Transverse colon (tissue), 4 donors: ENCODE results near the gene STAT5A. TPM values are rescaled to one million over a fixed set of nuclear protein-coding genes. Genes with fewer than 3 reads are reported as not detected.
"Not testable (repeated sequence)": the region's sequence is repeated elsewhere in the genome, so short reads cannot be mapped to it uniquely, and the experiment has no call there.

Experiments
- DNase-seq: peaks from one replicate; pipeline ENCODE4 v3.0.0-alpha.2; 2019
- H3K27ac ChIP-seq, 4 donors: fragments of 200-600 bp; sonication (generic); 2 replicates each; pipeline ENCODE4 v1.5.1; 2016 to 2018; ENCODE audit warnings: inconsistent platforms in 4 of 4
- H3K27me3 ChIP-seq: fragments of 200-600 bp; sonication (generic); 2 replicates; pipeline ENCODE4 v1.5.1; 2017; ENCODE audit warnings: inconsistent platforms
- H3K36me3 ChIP-seq, 4 donors: fragments of 200-600 bp; sonication (generic); 2 replicates each; pipeline ENCODE4 v1.5.1; 2017 to 2019; ENCODE audit warnings: inconsistent platforms in 4 of 4
- H3K4me1 ChIP-seq, 4 donors: fragments of 200-600 bp; sonication (generic); 2 replicates each; pipeline ENCODE4 v1.5.1; 2017 to 2020; ENCODE audit warnings: inconsistent platforms in 4 of 4
- H3K4me3 ChIP-seq, 4 donors: fragments of 200-600 bp; sonication (generic); 1 replicate in 1 of 4; 2 replicates in 3 of 4; pipeline versions ENCODE4 v1.5.1 to v1.6.1; 2017 to 2019; ENCODE audit warnings: inconsistent platforms in 4 of 4
- H3K9me3 ChIP-seq, 2 donors: fragments of 200-600 bp; sonication (generic); 2 replicates each; pipeline ENCODE4 v1.5.1; 2017 to 2019; ENCODE audit warnings: inconsistent platforms in 2 of 2
- EP300 ChIP-seq: sonication (generic); formaldehyde crosslinking; IDR thresholded peaks from one replicate; pipeline ENCODE4 v1.6.1; 2017; ENCODE audit warnings: antibody characterized with exemption, low read depth
- POLR2A ChIP-seq: fragments of 450-650 bp; IDR thresholded peaks from one replicate; pipeline ENCODE4 v1.6.1; 2016; ENCODE audit warnings: antibody characterized with exemption, mild to moderate bottlenecking, moderate library complexity
- POLR2AphosphoS5 ChIP-seq, 3 donors: sonication (generic); formaldehyde crosslinking; IDR thresholded peaks; one replicate each; pipeline ENCODE4 v1.6.1; 2016; ENCODE audit warnings: antibody characterized with exemption in 3 of 3
- WGBS, 2 donors: methylation state at CpG; one replicate each; pipeline ENCODE4 v1.1.5; 2018; ENCODE audit warnings: low coverage in 1 of 2; 5-methylcytosine and 5-hydroxymethylcytosine counted together
- in situ Hi-C, 4 donors: fragments of 200-750 bp; cut with MboI; loops; one replicate each; pipeline versions ENCODE4 v1.15.0 to v1.15.1; 2017; ENCODE audit warnings: low sequenced_read_pairs in 3 of 4, low pct_ligation_motif_present in 1 of 4, low pct_unique_long_range_greater_than_20kb in 1 of 4
- intact Hi-C: fragments of 100-400 bp; cut with DNase I; formaldehyde crosslinking; loops from one replicate; pipeline ENCODE4 v1.15.1; 2023; ENCODE audit warnings: low total_unique reads
- total RNA-seq, 4 donors: library from RNA; depleted of rRNA; stranded (reverse); fragments of >200 nt; gene quantifications; one replicate each; pipeline ENCODE4 v1.1.0, GENCODE V29; 2016
- TF ChIP-seq, protein P1 (sequence below), 5 experiments: fragments of 200-600 bp in 3 of 5; fragments of 450-650 bp in 2 of 5; sonication (generic) in 3 of 5; IDR thresholded peaks; 1 replicate in 2 of 5; 2 replicates in 3 of 5; pipeline ENCODE4 v1.5.1; 2016 to 2017; ENCODE audit warnings: antibody characterized with exemption in 5 of 5, inconsistent platforms in 3 of 5, mild to moderate bottlenecking in 2 of 5, moderate library complexity in 1 of 5

Gene STAT5A
- total RNA-seq, 4 donors from 2014 or later: 36.2 to 93.7 (median 50.3) TPM

DNA sequence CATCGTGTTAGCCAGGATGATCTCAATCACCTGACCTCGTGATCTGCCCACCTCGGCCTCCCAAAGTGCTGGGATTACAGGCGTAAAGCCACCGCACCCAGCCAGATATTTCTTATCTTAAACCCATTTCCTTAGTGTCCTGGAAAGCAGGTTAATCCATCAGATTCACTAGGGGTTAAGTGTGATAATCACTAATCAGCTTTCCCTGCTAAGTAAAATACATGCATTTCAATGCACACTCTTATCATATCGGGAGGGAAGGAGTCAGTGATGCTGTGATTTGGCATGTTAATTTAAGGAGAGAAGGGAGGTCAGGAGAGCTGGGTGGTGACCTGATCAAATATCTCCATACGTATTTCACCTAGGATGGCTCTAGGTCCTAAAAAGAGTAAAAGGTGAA is 70.8 kb downstream of the STAT5A start:
- no peaks in the 10 kb centered on the region for H3K27me3 ChIP-seq
- no peaks in the 10 kb centered on the region for H3K36me3 ChIP-seq
- no peak overlapping the region for H3K27ac ChIP-seq
- no peak overlapping the region for H3K4me3 ChIP-seq
- no peaks in the 10 kb centered on the region for H3K9me3 ChIP-seq
- TF ChIP-seq POLR2A (no peak), POLR2AphosphoS5 (IDR thresholded peaks at IDR 0.05) (no peak), EP300 (no peak)
- TF ChIP-seq, protein P1, sequence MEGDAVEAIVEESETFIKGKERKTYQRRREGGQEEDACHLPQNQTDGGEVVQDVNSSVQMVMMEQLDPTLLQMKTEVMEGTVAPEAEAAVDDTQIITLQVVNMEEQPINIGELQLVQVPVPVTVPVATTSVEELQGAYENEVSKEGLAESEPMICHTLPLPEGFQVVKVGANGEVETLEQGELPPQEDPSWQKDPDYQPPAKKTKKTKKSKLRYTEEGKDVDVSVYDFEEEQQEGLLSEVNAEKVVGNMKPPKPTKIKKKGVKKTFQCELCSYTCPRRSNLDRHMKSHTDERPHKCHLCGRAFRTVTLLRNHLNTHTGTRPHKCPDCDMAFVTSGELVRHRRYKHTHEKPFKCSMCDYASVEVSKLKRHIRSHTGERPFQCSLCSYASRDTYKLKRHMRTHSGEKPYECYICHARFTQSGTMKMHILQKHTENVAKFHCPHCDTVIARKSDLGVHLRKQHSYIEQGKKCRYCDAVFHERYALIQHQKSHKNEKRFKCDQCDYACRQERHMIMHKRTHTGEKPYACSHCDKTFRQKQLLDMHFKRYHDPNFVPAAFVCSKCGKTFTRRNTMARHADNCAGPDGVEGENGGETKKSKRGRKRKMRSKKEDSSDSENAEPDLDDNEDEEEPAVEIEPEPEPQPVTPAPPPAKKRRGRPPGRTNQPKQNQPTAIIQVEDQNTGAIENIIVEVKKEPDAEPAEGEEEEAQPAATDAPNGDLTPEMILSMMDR (IDR thresholded peaks at IDR 0.05): no peak
- in situ Hi-C loops (no loop called here), intact Hi-C loops (loop anchor here (5.0 kb wide), 1 partner anchor 693 kb away; no protein-coding TSS in a partner anchor)
- no peak for DNase-seq
- WGBS, 2 donors: 87 to 90% methylated on average over 4 to 7 of the region's 7 CpGs
- H3K4me1 ChIP-seq: peaks cover 13 to 56% (median 27%) of the 10 kb centered on the region in 4 donors

- 97% methylated on average over 2 of the region's 2 CpGs; no CpG with 5 or more reads in 1 of the 2 donors for WGBS, 2 donors
- DNase-seq, H3K36me3 ChIP-seq, H3K27me3 ChIP-seq, H3K9me3 ChIP-seq, H3K27ac ChIP-seq, in situ Hi-C loops, intact Hi-C loops, H3K4me3 ChIP-seq: not testable (repeated sequence)
- peaks cover 18 to 65% (median 22%) of the 10 kb centered on the region in 4 donors for H3K4me1 ChIP-seq
Measured at GRCh38 chr17:42360388-42360787, 72.1 kb downstream of the STAT5A start.

Other genes with a start within 250 kb of the STAT5A start
- 1 to 10 TPM in 2 of 4 donors, under 1 TPM in 1, not detected in 1; 0.37 to 4.1 (median 3.7) TPM for gene C17orf113, start 237.9 kb upstream of the STAT5A start, total RNA-seq
- gene ZNF385C, start 190.0 kb upstream of the STAT5A start, total RNA-seq: under 1 TPM in 2 of 4 donors, not detected in 2; 0.27 to 0.48 TPM
- 10 to 100 TPM in 3 of 4 donors, 1 to 10 TPM in 1; 4.6 to 14.6 (median 12.8) TPM for gene DHX58, start 175.8 kb upstream of the STAT5A start, total RNA-seq
- 100 to 1,000 TPM in 1 of 4 donors, 10 to 100 TPM in 3; 16.9 to 154 (median 48.9) TPM for gene KAT2A, start 167.1 kb upstream of the STAT5A start, total RNA-seq
- under 1 TPM in 1 of 4 donors, not detected in 3; 0.14 TPM for gene HSPB9, start 165.7 kb upstream of the STAT5A start, total RNA-seq
- gene RAB5C, start 133.5 kb upstream of the STAT5A start, total RNA-seq: 100 to 1,000 TPM in 2 of 4 donors, 10 to 100 TPM in 2; 40.8 to 172 (median 112) TPM
- gene KCNH4, start 107.4 kb upstream of the STAT5A start, total RNA-seq: not detected
- not detected for gene HCRT, start 103.0 kb upstream of the STAT5A start, total RNA-seq
- gene GHDC, start 94.0 kb upstream of the STAT5A start, total RNA-seq: 10 to 100 TPM; 10.8 to 34.6 (median 32.2) TPM
- 100 to 1,000 TPM in 2 of 4 donors, 10 to 100 TPM in 2; 51.3 to 151 (median 79.1) TPM for gene STAT5B, start 12.1 kb upstream of the STAT5A start, total RNA-seq
- 100 to 1,000 TPM; 110 to 156 (median 130) TPM for gene STAT3, start 99.9 kb downstream of the STAT5A start, total RNA-seq
- gene CAVIN1, start 134.8 kb downstream of the STAT5A start, total RNA-seq: 100 to 1,000 TPM in 1 of 4 donors, 10 to 100 TPM in 3; 53.7 to 135 (median 69.2) TPM
- 100 to 1,000 TPM in 2 of 4 donors, 10 to 100 TPM in 2; 91.8 to 313 (median 115) TPM for gene ATP6V0A1, start 170.4 kb downstream of the STAT5A start, total RNA-seq
- 10 to 100 TPM; 35.4 to 95.7 (median 66.2) TPM for gene NAGLU, start 247.7 kb downstream of the STAT5A start, total RNA-seq